DOHH2 (cell line): Measurements from ENCODE around the gene CWH43.
A peak's percentile ranks its signal among the peaks of the same experiment; 100 is the strongest.

Source experiments
- H3F3A ChIP-seq: fragments of 200-600 bp; sonication (generic), shearing (Covaris generic); 2 replicates; pipeline ENCODE4 v1.6.0; 2016; ENCODE audit warnings: antibody characterized with exemption, mild to moderate bottlenecking; ENCODE audit not compliant: control insufficient read depth, insufficient read depth
- H3K27ac ChIP-seq: fragments of 200-600 bp; sonication (generic); 2 replicates; pipeline ENCODE4 v1.5.1; 2014; ENCODE audit warnings: low read depth, mild to moderate bottlenecking, low read length, moderate library complexity
- H3K27me3 ChIP-seq: fragments of 200-600 bp; sonication (generic); 2 replicates; pipeline ENCODE4 v1.6.1; 2014; ENCODE audit warnings: mild to moderate bottlenecking, low read length, mixed read lengths; ENCODE audit not compliant: control insufficient read depth
- H3K36me3 ChIP-seq: fragments of 200-600 bp; sonication (generic); 2 replicates; pipeline ENCODE4 v1.6.1; 2014; ENCODE audit warnings: mild to moderate bottlenecking, low read length, moderate library complexity, mixed read lengths; ENCODE audit not compliant: control insufficient read depth
- H3K4me1 ChIP-seq: fragments of 200-600 bp; sonication (generic); 2 replicates; pipeline ENCODE4 v1.6.1; 2014; ENCODE audit warnings: mild to moderate bottlenecking, low read length, mixed read lengths; ENCODE audit not compliant: control insufficient read depth
- H3K4me2 ChIP-seq: fragments of 200-600 bp; sonication (generic); 2 replicates; pipeline ENCODE4 v1.6.0; 2014; ENCODE audit warnings: mild to moderate bottlenecking, low read length, moderate library complexity
- H3K4me3 ChIP-seq: fragments of 200-600 bp; sonication (generic); 2 replicates; pipeline ENCODE4 v1.5.1; 2014; ENCODE audit warnings: mild to moderate bottlenecking, low read length, mixed read lengths
- H3K79me2 ChIP-seq: fragments of 200-600 bp; sonication (generic); 2 replicates; pipeline ENCODE4 v1.6.1; 2014; ENCODE audit warnings: mild to moderate bottlenecking, low read length, mixed read lengths; ENCODE audit not compliant: control insufficient read depth
- H3K9me2 ChIP-seq: fragments of 200-600 bp; sonication (generic); replicated peaks from 2 replicates; pipeline ENCODE4 v1.6.1; 2014; ENCODE audit warnings: mild to moderate bottlenecking, low read length, mixed read lengths; ENCODE audit not compliant: control insufficient read depth
- H3K9me3 ChIP-seq: fragments of 200-600 bp; sonication (generic); 2 replicates; pipeline ENCODE4 v1.6.1; 2014; ENCODE audit warnings: antibody characterized with exemption, low read length, mixed read lengths; ENCODE audit not compliant: control insufficient read depth, insufficient read depth
- H4K20me1 ChIP-seq: fragments of 200-600 bp; sonication (generic); 2 replicates; pipeline ENCODE4 v1.6.0; 2014; ENCODE audit warnings: low read depth, mild to moderate bottlenecking, antibody characterized with exemption, low read length, moderate library complexity; ENCODE audit not compliant: control insufficient read depth, insufficient read depth
- CTCF ChIP-seq: fragments of 200-600 bp; sonication (generic); IDR thresholded peaks from one replicate; pipeline ENCODE4 v1.5.1; 2014; ENCODE audit warnings: antibody characterized with exemption, mild to moderate bottlenecking, low read depth, low read length; ENCODE audit not compliant: poor library complexity, severe bottlenecking
- EZH2phosphoT487 ChIP-seq: fragments of 200-600 bp; sonication (generic); IDR thresholded peaks from 2 replicates; pipeline ENCODE4 v1.6.1; 2017; ENCODE audit warnings: borderline replicate concordance, mild to moderate bottlenecking, antibody characterized with exemption, low read length, moderate library complexity, mixed read lengths

CWH43 gene

GRCh38 chr4:49002931-49003330 lies 16.9 kb downstream of the CWH43 start:
- no peak for TF ChIP-seq EZH2phosphoT487
- no peak for TF ChIP-seq CTCF
- H3K4me1 ChIP-seq = no peaks in the 10 kb centered on the region
- no peaks in the 10 kb centered on the region for H3K79me2 ChIP-seq
- H3K9me2 ChIP-seq = no peaks in the 10 kb centered on the region
- no peaks in the 10 kb centered on the region for H3K9me3 ChIP-seq
- no peaks in the 10 kb centered on the region for H4K20me1 ChIP-seq
- no peak overlapping the region for H3K4me3 ChIP-seq
- H3K36me3 ChIP-seq = no peaks in the 10 kb centered on the region
- peaks cover 4% of the 10 kb centered on the region; the same call in 1 of the 2 replicates for H3K27me3 ChIP-seq
- H3K4me2 ChIP-seq = no peak overlapping the region
- H3K27ac ChIP-seq = no peak overlapping the region
- no peaks in the 10 kb centered on the region for H3F3A ChIP-seq

- no peak overlapping the region for H3K4me2 ChIP-seq
- no peak overlapping the region for H3K4me3 ChIP-seq
- no peak overlapping the region for H3K27ac ChIP-seq
- no peaks in the 10 kb centered on the region for H3K4me1 ChIP-seq
- no peaks in the 10 kb centered on the region for H3K27me3 ChIP-seq
- H3K79me2 ChIP-seq = no peaks in the 10 kb centered on the region
- H3K9me2 ChIP-seq = no peaks in the 10 kb centered on the region
- H4K20me1 ChIP-seq = no peaks in the 10 kb centered on the region
- H3K36me3 ChIP-seq = no peaks in the 10 kb centered on the region
- H3F3A ChIP-seq = no peaks in the 10 kb centered on the region
- TF ChIP-seq EZH2phosphoT487 = no peak
- TF ChIP-seq CTCF = no peak
- H3K9me3 ChIP-seq = no peaks in the 10 kb centered on the region
Measured at GRCh38 chr4:49018718-49019295, 32.7 kb downstream of the CWH43 start.

GRCh38 chr4:49032440-49033161 lies 46.5 kb downstream of the CWH43 start:
- H3K4me1 ChIP-seq = no peaks in the 10 kb centered on the region
- H3K9me2 ChIP-seq = no peaks in the 10 kb centered on the region
- H3K79me2 ChIP-seq = no peaks in the 10 kb centered on the region
- no peaks in the 10 kb centered on the region for H3K36me3 ChIP-seq
- peaks cover 6% of the 10 kb centered on the region for H3K27me3 ChIP-seq
- no peak overlapping the region for H3K27ac ChIP-seq
- no peaks in the 10 kb centered on the region for H3K9me3 ChIP-seq
- H3K4me2 ChIP-seq = no peak overlapping the region
- H3K4me3 ChIP-seq = no peak overlapping the region
- no peaks in the 10 kb centered on the region for H4K20me1 ChIP-seq
- no peaks in the 10 kb centered on the region for H3F3A ChIP-seq
- TF ChIP-seq CTCF (peak; percentile 81), EZH2phosphoT487 (no peak)
